Muscle layer of colon (tissue), 2 donors: ENCODE measurements around the gene SS18L1.

ENCODE experiments used
- H3K27ac ChIP-seq: one replicate; pipeline ENCODE4 v1.7.0; 2013; ENCODE audit warnings: low read depth, mild to moderate bottlenecking, low read length, moderate library complexity
- H3K27me3 ChIP-seq, 2 donors: one replicate each; pipeline ENCODE4 v1.7.0; 2013; ENCODE audit warnings: low read length in 2 of 2, mild to moderate bottlenecking in 2 of 2; ENCODE audit not compliant: insufficient read depth in 2 of 2, control insufficient read depth in 1 of 2
- H3K36me3 ChIP-seq: one replicate; pipeline ENCODE4 v1.7.0; 2013; ENCODE audit warnings: mild to moderate bottlenecking, low read length; ENCODE audit not compliant: insufficient read depth
- H3K4me1 ChIP-seq: one replicate; pipeline ENCODE4 v1.7.0; 2013; ENCODE audit warnings: mild to moderate bottlenecking, low read length; ENCODE audit not compliant: insufficient read depth
- H3K4me3 ChIP-seq, 2 donors: one replicate each; pipeline ENCODE4 v1.7.0; 2013; ENCODE audit warnings: low read length in 2 of 2, low read depth in 1 of 2, mild to moderate bottlenecking in 1 of 2, moderate library complexity in 1 of 2
- H3K9ac ChIP-seq: one replicate; pipeline ENCODE4 v1.7.0; 2013; ENCODE audit warnings: low read length
- H3K9me3 ChIP-seq: one replicate; pipeline ENCODE4 v1.7.0; 2013; ENCODE audit warnings: mild to moderate bottlenecking, low read length
- donor health status: abdominal sarcoma.
- donor health status: Adenocarcinoma of cecum.

Gene SS18L1

GRCh38 chr20:62215020-62215990 lies 71.7 kb downstream of the SS18L1 start:
- Histone ChIP-seq H3K27me3 (peaks cover 0 to 73% of the 10 kb centered on the region in 2 donors), H3K36me3 (no peaks in the 10 kb centered on the region), H3K4me1 (no peaks in the 10 kb centered on the region), H3K9me3 (no peaks in the 10 kb centered on the region), H3K27ac (no peak overlapping the region), H3K9ac (no peak overlapping the region), H3K4me3 (no peak overlapping the region)

- no peaks in the 10 kb centered on the region for H3K36me3 ChIP-seq
- no peak overlapping the region for H3K27ac ChIP-seq
- H3K4me3 ChIP-seq: no peak overlapping the region
- H3K4me1 ChIP-seq: no peaks in the 10 kb centered on the region
- H3K9me3 ChIP-seq: no peaks in the 10 kb centered on the region
- H3K9ac ChIP-seq: no peak overlapping the region
- peaks cover 0 to 73% of the 10 kb centered on the region in 2 donors for H3K27me3 ChIP-seq
Measured at GRCh38 chr20:62215991-62216635, 72.5 kb downstream of the SS18L1 start.

GRCh38 chr20:62216636-62217566 lies 73.3 kb downstream of the SS18L1 start:
- Histone ChIP-seq H3K27me3 (peaks cover 0 to 73% of the 10 kb centered on the region in 2 donors), H3K4me3 (no peak overlapping the region), H3K36me3 (no peaks in the 10 kb centered on the region), H3K27ac (no peak overlapping the region), H3K9ac (no peak overlapping the region), H3K9me3 (no peaks in the 10 kb centered on the region), H3K4me1 (no peaks in the 10 kb centered on the region)

GRCh38 chr20:62217913-62218773 lies 74.6 kb downstream of the SS18L1 start:
- Histone ChIP-seq H3K4me3 (no peak overlapping the region), H3K27me3 (peaks cover 9 to 78% of the 10 kb centered on the region in 2 donors), H3K9ac (no peak overlapping the region), H3K9me3 (no peaks in the 10 kb centered on the region), H3K36me3 (no peaks in the 10 kb centered on the region), H3K27ac (no peak overlapping the region), H3K4me1 (no peaks in the 10 kb centered on the region)

DNA sequence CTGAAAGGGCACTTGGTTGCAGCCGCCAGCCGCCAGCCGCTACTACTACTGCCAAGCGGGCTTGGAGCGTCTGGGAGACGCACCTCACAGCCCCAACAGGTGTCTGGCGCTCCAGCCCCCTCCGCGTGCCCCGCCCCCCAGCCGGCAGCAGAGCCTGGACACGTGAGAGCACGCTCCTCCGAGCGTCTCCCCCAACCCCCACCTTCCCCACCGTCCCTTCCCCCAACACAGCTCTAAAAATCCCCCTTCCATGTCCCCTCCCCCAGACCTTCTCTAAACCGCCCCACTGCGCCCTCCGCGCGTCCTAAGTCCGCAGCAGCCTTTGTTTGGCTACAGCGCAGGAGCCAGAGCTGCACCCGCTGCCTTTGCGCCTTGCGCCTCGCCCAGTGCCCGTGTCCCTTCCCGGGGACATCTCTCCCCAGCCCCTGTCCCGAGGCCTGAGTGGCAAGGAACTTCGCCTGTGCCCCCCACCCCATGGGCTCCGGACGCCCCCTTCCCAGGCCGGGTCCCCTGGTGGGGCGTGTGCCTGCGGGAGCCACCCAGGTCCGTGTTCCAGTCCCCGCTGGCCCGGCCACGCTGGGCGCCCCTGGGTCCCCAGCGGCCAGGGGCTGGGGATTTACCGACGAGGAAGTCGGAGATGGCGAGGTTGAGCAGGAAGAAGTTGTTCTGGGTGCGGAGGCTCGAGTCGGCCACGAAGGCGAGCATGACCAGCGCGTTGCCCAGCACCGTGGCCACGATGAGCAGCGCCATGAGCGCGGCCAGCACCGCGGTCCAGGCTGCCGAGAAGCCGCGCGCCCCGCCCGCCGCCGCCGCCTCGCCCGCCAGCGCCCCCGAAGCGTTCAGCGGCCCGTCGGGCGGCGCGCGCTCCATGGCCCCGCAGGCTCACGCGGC lies 75.8 kb downstream of the SS18L1 start:
- H3K9me3 ChIP-seq: no peaks in the 10 kb centered on the region
- no peaks in the 10 kb centered on the region for H3K4me1 ChIP-seq
- no peaks in the 10 kb centered on the region for H3K36me3 ChIP-seq
- no peak overlapping the region for H3K9ac ChIP-seq
- H3K4me3 ChIP-seq: no peak overlapping the region
- peaks cover 9 to 79% of the 10 kb centered on the region in 2 donors for H3K27me3 ChIP-seq
- H3K27ac ChIP-seq: no peak overlapping the region

DNA sequence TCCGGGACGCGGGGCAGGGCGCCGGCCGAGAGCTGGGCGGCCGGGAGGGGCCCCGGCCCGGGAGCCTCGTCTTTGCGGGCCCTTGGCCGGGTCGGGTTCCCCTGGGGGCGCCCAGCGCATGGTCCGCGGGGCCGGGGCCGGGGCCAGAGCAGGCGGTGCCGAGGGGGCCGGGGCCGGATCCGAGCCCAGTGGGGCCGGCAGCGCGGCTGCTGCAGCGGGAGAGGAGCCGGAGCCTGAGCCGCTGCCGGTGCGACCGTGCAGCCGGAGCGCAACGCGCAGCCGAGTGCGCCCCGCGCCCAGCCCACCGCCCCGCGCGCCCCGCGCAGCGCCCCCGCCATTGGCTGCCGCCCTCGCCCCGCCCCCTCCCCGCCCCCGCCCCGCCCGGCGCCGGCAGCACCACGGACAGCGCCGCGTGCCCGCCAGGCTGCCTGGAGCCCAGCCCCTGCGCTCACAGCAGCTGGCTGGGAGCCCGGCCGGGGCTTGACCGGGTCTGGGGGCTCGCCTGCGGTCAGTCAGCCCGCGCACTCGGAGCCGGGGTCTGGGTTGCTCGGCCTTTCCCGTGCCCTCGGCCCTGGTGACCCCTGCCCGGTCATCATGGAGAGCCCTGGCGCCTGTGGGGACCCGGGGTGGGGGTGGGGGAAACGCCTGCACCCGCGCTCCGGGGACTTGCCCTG lies 76.6 kb downstream of the SS18L1 start, which contains the start of gene HRH3:
TSS of gene HRH3 (minus strand) at position 287 of the 674 bp plus-strand sequence. CDS start 308 bp downstream, outside the sequence.
- no peaks in the 10 kb centered on the region for H3K9me3 ChIP-seq
- no peak within 1 kb of the TSS for H3K9ac ChIP-seq
- no peak within 1 kb of the TSS for H3K27ac ChIP-seq
- H3K4me3 ChIP-seq: no peak within 1 kb of the TSS
- no peaks in the 10 kb centered on the region for H3K4me1 ChIP-seq
- peaks cover 9 to 71% of the 10 kb centered on the region in 2 donors for H3K27me3 ChIP-seq
- no peaks in the 10 kb centered on the region for H3K36me3 ChIP-seq

- Histone ChIP-seq H3K9ac (no peak overlapping the region), H3K27ac (no peak overlapping the region), H3K9me3 (no peaks in the 10 kb centered on the region), H3K4me1 (no peaks in the 10 kb centered on the region), H3K36me3 (no peaks in the 10 kb centered on the region), H3K27me3 (peaks cover 9 to 71% of the 10 kb centered on the region in 2 donors), H3K4me3 (no peak overlapping the region)
Measured at GRCh38 chr20:62220666-62221568, 77.3 kb downstream of the SS18L1 start.

DNA sequence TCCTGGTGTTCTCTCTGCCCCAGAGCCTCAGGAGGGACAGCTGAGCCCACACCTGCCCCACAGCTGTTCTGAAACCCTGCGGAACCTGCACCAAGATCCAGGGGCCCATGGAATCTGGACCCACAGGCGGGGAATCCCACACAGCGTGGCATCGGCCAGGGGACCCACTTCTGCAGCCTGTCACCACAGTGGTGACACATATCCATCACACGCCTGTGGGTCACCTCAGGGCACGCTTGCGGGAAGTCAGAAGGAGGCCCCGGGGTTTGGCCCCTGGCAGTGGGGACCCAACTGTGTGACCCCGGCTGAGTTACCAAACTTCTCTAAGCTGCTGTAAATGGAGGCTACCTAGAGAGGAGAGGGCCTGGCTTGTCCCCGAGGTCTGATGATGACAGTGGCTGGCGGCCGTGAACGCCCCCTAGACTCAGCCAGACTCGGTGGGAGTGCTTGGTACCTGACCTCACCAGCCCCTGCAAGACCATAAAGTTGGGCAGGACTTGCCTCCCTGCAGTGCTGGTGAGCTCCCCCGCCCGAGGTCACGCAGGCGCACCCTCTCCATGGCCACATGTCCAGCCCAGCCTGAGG lies 78.8 kb downstream of the SS18L1 start:
- H3K27me3 ChIP-seq: peaks cover 9 to 65% of the 10 kb centered on the region in 2 donors
- H3K9me3 ChIP-seq: no peaks in the 10 kb centered on the region
- no peaks in the 10 kb centered on the region for H3K36me3 ChIP-seq
- H3K4me3 ChIP-seq: no peak overlapping the region
- H3K9ac ChIP-seq: no peak overlapping the region
- no peak overlapping the region for H3K27ac ChIP-seq
- no peaks in the 10 kb centered on the region for H3K4me1 ChIP-seq
